Fibroblast of skin of left biceps (primary cell): ENCODE measurements around the gene GOLIM4.
"Not testable (repeated sequence)": the region's sequence is repeated elsewhere in the genome, so short reads cannot be mapped to it uniquely, and the experiment has no call there.

Experiments
- DNase-seq, 2 experiments: peaks; one replicate each; pipeline ENCODE4 v3.0.0-alpha.2; 2013; ENCODE audit warnings: low read depth in 2 of 2

Gene GOLIM4

DNA sequence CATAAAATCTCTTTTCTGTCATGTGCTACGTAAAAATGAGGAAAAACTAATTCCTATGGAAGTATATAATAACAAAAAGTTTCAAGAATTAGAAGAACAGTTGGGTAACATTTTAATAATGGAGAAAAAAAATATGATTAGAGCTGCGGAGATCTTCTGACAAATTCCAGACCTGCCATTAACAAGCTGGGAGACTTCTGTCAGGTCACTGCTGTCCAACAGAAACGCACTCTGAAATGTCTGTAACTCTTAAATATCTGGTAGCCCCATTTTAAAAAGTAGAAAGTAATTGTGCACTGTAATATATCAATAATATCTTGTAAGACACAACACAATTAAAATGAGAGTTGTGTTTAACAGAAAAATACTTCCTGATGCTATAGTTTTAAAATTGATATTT is 15.7 kb downstream of the GOLIM4 start:
- no peak for DNase-seq

- DNase-seq: no peak
Measured at GRCh38 chr3:168077091-168077490, 18.6 kb downstream of the GOLIM4 start.

DNA sequence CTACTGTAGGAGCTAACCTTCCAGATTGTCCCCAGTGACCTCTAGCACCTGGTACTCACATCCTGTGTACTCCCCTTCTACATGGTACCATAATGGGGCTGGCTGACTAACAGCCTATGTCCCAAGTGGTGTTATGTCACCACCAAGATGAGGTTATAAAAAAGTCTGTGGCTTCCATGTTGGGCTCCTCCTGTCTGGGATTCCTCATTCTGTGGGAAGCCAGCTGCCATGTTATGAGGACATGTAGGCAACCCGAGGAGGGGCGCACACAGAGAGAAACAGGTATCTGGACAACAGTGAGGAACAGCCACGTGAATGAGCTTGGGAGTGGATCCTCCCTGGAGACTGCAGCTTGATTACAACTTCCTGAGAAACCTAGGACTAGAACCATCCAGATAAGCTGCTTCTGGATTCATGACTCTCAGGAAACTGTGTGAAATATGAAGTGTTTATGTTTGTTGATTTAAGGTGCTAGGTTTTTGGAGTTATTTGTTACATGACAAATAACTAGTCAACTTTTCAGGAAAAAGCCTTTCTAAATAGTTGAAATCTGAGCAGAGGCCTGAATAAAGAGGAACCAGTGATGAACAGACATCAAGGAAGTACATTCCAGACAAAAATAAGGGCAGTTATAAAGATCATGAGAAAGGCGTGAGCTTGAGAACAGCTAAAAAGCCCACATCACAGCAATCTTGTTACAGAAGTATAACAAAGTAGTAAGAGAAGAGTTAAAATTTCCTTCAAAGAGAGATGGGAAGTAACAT is 21.7 kb downstream of the GOLIM4 start:
- DNase-seq: no peak

- DNase-seq: no peak
Measured at GRCh38 chr3:168072323-168072650, 23.4 kb downstream of the GOLIM4 start.

DNA sequence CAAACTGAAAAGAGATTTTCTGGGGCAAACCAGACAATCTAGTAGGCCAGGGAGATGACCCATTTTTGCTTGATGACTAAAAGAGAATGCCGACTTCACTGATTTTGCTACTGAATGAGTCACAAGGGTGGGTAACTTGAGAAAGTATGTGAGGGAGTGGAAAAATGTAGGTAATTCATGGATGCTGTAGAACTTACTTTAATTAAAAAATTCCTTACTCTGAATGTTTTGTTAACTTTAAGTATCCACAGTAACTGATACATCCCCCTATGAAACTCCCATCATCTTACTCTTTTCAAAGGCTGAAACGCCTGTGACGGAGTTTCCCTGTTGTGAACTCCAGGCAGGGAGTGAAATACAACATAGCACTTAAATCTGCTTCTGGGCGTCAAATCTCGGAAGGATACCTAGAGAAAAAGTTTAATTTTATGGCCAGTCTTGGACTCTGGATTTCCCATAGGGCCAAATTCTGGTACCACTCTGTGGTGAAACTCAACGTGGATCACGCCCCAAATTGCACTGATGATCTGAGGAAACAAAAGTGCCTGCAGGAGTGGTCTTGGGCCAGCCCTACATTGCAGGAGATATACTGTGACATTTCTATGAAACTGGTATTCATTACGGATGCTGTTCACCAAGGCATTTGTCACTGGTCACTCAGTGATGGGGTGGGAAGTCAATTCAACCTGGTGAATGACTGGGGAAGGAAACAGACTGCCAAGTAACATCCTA is 24.0 kb downstream of the GOLIM4 start:
- peak; percentile 71 to 73 for DNase-seq

DNA sequence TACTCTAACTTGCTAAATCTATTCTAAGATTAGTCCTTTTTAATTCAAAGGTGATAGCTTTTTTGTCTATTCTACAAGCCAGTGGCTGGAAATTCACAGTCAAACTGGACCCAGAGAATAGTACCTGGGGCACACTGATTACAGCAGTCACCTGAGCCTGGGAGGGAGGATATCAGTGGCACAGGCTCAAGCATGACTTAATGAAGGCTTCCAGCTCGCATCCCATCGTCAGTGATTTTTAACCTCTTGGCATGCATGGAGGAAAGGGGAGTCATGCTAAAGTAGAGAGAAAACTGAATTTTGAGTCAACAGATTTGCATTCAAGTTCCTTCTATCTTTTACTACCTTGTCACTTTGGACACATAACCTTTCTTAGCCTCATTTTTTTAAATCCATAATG is 24.8 kb downstream of the GOLIM4 start:
- no peak for DNase-seq

DNA sequence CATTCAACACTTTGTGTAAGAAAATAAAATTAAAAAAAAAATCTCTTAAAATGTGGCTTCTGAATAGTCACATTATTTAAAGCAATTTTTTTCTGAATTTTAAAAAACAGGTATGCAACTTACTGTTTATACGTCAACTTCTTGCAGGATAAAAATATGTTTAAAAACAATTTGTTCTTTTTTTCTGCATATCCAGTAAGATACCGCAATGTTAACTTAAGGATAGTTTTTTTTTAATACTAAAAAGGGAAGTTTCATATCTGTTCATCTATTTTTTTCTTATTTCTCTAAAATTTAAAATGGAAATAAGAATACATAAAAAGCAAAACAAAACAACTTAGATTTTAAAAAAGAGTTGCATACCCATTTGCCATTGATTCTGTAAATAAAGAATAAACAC is 27.4 kb downstream of the GOLIM4 start:
- no peak for DNase-seq

DNA sequence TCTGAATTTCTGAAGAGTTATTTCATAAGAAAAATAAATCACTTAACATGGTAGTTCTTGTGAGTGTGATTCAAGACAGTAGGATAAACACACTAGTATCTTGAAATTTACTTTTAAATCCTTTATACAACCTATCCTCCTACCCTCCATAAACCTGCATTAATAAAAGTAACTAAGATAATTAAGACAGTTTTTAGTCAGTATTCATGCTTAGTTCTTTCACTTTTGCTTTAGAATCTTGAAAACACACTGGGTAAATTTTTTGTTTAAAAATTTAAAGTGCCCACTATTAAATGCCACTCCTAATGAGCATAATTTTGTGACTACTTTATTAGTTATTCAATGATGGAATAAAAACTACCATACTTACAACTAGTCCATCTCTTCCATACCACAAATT is 28.8 kb downstream of the GOLIM4 start:
- DNase-seq: no peak

- DNase-seq: no peak
Measured at GRCh38 chr3:168065569-168065968, 30.2 kb downstream of the GOLIM4 start.

GRCh38 chr3:168063122-168063521 is 32.6 kb downstream of the GOLIM4 start:
- no peak for DNase-seq

DNA sequence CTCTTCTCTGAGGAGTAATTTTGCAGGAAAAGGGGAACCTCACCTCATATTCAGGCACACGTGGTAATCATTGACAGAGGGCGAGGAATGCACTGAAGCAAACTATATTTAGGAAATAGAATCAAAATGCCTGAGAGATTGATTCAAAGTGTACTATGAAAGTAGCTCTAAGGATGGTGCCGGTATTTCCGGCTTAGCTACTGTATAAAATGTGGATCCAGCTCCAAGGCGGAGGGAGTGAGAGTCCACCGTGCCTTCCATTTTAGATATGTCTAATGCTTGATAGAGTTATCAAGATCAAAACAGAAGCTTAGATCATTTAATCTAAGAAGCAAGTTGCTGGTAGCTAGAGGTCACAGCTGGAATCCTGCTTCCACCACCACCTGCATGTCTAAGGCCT is 33.0 kb downstream of the GOLIM4 start:
- DNase-seq: no peak

GRCh38 chr3:168061332-168061996 is 34.3 kb downstream of the GOLIM4 start:
- no peak for DNase-seq

DNA sequence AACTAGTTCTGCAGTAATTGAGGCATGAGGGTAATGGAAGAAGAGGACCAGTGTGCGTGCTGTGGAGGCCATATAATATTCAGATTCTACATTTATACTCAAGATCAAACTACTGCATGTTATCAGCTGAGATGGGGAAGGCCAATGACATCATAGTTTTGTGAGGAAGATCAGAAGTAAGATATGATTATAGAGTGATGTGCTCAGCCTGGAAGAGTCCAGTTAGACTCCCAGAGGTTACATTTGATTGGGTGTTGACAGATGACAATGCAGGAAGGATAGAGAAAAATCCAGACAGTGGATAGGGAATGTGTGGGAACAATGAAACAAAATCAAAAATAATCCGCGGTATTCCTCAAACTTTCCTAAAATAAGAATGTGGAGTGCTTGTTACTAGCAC is 35.4 kb downstream of the GOLIM4 start:
- no peak for DNase-seq

GRCh38 chr3:168058481-168058880 is 37.2 kb downstream of the GOLIM4 start:
- DNase-seq: no peak

DNA sequence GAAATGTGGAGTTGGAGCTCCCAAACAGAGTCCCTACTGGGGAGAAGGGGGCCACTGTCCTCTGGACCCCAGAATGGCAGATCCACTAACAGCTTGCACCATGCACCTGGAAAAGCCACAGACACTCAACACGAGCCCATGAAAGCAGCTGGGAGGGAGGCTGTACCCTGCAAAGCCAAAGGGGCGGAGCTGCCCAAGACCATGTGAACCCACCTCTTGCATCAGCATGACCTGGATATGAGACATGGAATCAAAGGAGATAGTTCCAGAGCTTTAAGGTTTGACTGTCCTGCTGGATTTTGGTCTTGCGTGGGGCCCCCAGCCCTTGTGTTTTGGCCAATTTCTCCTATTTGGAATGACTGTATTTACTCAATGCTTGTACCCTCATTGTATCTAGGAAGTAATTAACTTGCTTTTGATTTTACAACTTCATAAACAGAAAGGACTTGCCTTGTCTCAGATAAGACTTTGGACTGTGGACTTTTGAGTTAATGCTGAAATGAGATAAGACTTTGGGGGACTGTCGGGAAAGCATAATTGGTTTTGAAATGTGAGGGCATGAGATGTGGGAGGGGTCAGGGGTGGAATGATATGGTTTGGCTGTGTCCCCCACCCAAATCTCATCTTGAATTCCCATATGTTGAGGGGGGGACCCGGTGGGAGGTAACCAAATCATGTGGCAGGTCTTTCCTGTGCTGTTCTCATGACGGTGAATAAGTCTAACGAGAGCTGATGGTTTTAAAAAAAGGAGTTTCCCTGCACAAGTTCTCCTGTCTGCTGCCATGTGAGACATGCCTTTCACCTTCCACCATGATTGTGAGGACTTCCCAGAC is 39.1 kb downstream of the GOLIM4 start:
- DNase-seq: not testable (repeated sequence)

DNA sequence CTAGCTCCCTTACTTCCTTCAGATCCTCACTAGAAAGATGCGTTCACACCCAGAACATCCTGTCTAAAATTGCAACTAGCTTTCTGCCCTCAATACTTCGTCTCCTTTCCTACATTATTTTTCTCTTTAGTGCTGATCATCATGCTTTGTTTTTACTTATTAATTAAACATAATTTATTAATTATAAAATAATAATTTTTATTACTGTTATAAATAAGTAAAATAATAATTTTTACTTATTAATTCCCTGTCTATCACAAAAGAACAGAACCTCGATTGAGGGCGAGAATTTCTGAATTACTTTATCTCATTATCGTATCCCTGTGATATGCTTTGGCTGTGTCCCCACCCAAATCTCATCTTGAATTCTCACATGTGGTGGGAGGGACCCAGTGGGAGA is 41.3 kb downstream of the GOLIM4 start:
- no peak for DNase-seq

DNA sequence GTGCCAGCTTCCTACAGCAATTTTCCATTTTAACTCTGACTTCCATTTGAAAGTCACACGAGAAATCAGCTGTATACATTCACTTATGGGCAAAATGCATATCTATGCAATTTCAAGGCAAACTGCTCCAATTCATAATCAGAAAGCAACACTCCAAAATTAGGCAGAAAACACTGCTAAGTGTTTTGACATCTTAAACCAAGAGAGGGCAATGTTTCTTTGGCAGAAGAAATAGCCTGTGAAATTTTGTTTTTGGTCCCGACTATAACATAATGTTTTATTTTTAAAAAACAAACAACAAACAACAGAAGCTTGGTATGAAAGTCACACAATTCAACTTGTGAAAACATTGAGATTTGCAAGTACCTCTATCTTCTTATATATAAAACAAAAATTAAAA is 42.6 kb downstream of the GOLIM4 start:
- DNase-seq: no peak

- DNase-seq: no peak
Measured at GRCh38 chr3:168052515-168052914, 43.2 kb downstream of the GOLIM4 start.

- DNase-seq: no peak
Measured at GRCh38 chr3:168051531-168052471, 43.9 kb downstream of the GOLIM4 start.

DNA sequence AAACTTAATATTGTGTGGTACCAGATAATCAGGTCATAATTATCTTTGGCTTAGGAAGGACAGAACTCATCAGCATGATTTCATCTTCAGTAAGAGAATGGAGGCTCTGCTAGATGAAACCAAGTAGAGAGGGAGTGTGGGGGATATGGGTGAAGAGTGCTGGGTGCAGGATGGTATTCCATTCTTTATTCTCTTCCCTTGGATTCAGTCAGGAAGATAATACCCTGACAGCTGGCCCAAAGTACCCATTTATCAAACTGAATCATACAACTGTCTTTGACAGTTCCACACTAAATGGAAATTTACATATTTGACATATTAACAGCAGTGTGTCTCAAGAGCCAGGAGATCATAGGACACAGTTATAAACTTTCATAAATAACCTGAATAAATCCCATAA is 44.7 kb downstream of the GOLIM4 start:
- no peak for DNase-seq

- no peak for DNase-seq
Measured at GRCh38 chr3:168049367-168049974, 46.3 kb downstream of the GOLIM4 start.
